Lower lobe of right lung (tissue), 2 donors: ENCODE results near the gene SOD3. TPM values are rescaled to one million over a fixed set of nuclear protein-coding genes. Genes with fewer than 3 reads are reported as not detected.

Experiments used
- ATAC-seq, 2 donors: fragments of 200-7000 bp; cut with Tn5 transposase; one replicate each; pipeline ENCODE4 v1.9.1; 2020 to 2022; ENCODE audit warnings: mild to moderate bottlenecking in 2 of 2, moderate library complexity in 2 of 2
- DNase-seq: peaks from one replicate; pipeline ENCODE4 v3.0.0-alpha.2; 2020
- H3K27ac ChIP-seq: fragments of 200-600 bp; one replicate; pipeline ENCODE4 v1.8.0; 2022
- H3K27me3 ChIP-seq: fragments of 200-600 bp; one replicate; pipeline ENCODE4 v1.8.0; 2022; ENCODE audit warnings: low read depth
- H3K36me3 ChIP-seq: fragments of 200-600 bp; one replicate; pipeline ENCODE4 v1.8.0; 2022; ENCODE audit warnings: mild to moderate bottlenecking
- H3K4me1 ChIP-seq: fragments of 200-600 bp; one replicate; pipeline ENCODE4 v1.8.0; 2022
- H3K4me3 ChIP-seq: fragments of 200-600 bp; one replicate; pipeline ENCODE4 v1.8.0; 2022; ENCODE audit warnings: mild to moderate bottlenecking
- H3K9me3 ChIP-seq: fragments of 200-600 bp; one replicate; pipeline ENCODE4 v1.8.0; 2022
- intact Hi-C: fragments of 100-400 bp; cut with DNase I; formaldehyde crosslinking; loops from one replicate; pipeline ENCODE4 v1.11.0; 2022
- total RNA-seq: library from RNA; stranded (reverse); fragmentation: NEBNext Ultra II Directional; extraction: Animal tissue kit (Norgen Biotek cat#: 25700); gene quantifications from one replicate; pipeline ENCODE4 v1.2.1, GENCODE V29; 2021
- TF ChIP-seq, protein P1 (sequence below): fragments of 200-600 bp; IDR thresholded peaks from one replicate; pipeline ENCODE4 v1.8.0; 2022; ENCODE audit warnings: antibody characterized with exemption, mild to moderate bottlenecking
- donor health status: DM: no; HTN: yes; CAD: no; lungs with severe emphysema.

The SOD3 gene
- total RNA-seq, 1 donor from 2014 or later, result 111 TPM

DNA sequence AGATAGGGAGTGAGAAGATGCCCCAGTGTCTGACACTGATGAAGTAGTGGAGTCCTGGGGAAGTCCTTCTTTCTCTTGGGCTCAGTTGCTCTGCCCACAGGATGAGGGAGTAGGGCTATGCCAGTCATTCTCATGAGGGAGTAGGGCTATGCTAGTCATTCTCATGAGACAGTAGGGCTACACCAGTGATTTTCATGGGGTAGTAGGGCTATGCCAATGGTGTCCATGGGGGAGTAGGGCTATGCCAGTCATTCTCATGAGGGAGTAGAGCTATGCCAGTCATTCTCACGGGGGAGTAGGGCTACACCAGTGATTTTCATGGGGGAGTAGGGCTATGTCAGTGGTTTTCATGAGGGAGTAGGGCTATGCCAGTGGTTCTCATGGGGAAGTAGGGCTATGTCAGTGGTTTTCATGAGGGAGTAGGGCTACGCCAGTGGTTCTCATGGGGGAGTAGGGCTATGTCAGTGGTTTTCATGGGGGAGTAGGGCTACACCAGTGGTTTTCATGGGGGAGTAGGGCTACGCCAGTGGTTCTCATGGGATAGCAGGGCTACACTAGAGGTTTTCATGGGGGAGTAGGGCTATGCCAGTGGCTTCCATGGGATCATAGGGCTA, 43.3 kb upstream of the SOD3 start:
- no peak overlapping the region for H3K27ac ChIP-seq
- H3K9me3 ChIP-seq, result peaks cover 17% of the 10 kb centered on the region
- no peaks in the 10 kb centered on the region for H3K4me1 ChIP-seq
- no peak overlapping the region for H3K4me3 ChIP-seq
- H3K36me3 ChIP-seq, result no peaks in the 10 kb centered on the region
- H3K27me3 ChIP-seq, result no peaks in the 10 kb centered on the region
- no peak for ATAC-seq
- no peak for DNase-seq
- TF ChIP-seq, protein P1, sequence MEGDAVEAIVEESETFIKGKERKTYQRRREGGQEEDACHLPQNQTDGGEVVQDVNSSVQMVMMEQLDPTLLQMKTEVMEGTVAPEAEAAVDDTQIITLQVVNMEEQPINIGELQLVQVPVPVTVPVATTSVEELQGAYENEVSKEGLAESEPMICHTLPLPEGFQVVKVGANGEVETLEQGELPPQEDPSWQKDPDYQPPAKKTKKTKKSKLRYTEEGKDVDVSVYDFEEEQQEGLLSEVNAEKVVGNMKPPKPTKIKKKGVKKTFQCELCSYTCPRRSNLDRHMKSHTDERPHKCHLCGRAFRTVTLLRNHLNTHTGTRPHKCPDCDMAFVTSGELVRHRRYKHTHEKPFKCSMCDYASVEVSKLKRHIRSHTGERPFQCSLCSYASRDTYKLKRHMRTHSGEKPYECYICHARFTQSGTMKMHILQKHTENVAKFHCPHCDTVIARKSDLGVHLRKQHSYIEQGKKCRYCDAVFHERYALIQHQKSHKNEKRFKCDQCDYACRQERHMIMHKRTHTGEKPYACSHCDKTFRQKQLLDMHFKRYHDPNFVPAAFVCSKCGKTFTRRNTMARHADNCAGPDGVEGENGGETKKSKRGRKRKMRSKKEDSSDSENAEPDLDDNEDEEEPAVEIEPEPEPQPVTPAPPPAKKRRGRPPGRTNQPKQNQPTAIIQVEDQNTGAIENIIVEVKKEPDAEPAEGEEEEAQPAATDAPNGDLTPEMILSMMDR, result no peak
- intact Hi-C loops, result no loop called here

DNA sequence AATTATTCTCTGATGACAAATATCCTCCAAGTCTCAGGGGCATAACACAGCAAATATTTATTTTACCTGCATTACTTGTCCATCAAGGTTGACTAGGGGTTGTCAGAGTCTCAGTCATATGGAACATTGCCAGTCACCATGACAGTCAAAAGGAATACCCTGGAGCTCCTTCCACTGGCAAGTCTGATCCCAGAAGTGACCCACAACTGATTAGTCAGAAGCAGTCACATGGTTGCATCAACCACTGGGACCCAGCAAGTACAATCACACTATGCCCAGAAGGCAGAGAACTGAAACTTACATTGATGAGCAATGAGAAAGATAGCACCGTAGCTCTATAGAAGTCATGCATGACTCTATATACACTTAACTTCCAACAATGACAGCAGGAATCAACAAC, 41.9 kb upstream of the SOD3 start:
- Histone ChIP-seq H3K4me1 (no peaks in the 10 kb centered on the region), H3K4me3 (no peak overlapping the region), H3K27ac (no peak overlapping the region), H3K36me3 (no peaks in the 10 kb centered on the region), H3K9me3 (peaks cover 18% of the 10 kb centered on the region), H3K27me3 (no peaks in the 10 kb centered on the region)
- TF ChIP-seq, protein P1, result no peak
- no peak for DNase-seq
- intact Hi-C loops, result no loop called here
- no peak for ATAC-seq

DNA sequence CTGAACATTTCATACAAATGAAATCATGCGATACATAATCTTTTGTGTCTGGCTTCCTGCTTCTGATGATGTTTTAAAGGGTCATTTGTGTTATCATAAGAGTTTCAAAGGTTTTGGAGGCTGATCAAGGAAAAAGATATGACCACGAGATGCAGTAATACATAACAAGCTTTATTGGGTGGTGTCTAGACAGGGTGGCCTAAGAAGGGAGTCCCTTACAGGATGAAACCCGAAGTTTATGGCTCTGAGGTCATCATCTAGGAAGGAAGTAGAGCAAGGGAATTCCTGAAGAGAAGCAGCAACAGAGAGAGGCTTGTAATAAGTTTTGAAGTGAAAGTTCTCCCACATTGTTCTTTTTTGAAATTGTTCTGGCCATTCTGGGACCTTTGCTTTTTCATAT, 40.8 kb upstream of the SOD3 start:
- Histone ChIP-seq H3K36me3 (no peaks in the 10 kb centered on the region), H3K27me3 (no peaks in the 10 kb centered on the region), H3K27ac (no peak overlapping the region), H3K4me1 (no peaks in the 10 kb centered on the region), H3K4me3 (no peak overlapping the region), H3K9me3 (peaks cover 18% of the 10 kb centered on the region)
- TF ChIP-seq, protein P1, result no peak
- ATAC-seq (no peak), DNase-seq (no peak)
- intact Hi-C loops, result no loop called here

DNA sequence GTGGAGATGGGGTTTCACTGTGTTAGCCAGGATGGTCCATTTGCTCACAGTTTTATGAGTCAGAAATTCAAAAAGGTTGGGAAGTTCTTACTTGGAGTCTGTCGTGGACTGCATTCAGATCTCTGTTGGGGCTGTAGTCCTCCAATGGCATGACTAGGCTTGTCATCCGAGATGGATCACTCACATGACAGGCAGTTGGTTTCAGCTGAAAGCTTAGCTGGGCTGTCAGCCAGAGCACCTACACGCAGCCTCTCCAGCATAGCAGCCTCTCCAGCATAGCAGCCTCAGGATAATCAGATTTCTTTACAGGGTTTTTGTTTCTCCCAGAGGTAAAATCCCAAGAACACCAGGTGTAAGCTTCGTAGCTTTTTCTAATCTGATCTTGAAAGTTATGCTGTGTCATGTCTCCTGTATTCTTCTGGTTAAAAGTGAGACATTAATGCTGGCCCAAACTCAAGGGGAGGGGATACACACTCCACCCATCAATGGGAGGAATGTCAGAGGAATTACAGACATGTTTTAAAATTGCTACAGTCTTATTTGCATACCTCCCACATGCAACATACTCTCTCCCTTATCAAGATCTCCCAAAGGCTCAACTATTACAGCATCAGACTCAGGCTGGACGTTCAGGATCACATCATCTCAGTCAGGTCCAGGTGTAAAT, 31.6 kb upstream of the SOD3 start:
- Histone ChIP-seq H3K27ac (no peak overlapping the region), H3K9me3 (no peaks in the 10 kb centered on the region), H3K27me3 (no peaks in the 10 kb centered on the region), H3K36me3 (no peaks in the 10 kb centered on the region), H3K4me3 (no peak overlapping the region), H3K4me1 (no peaks in the 10 kb centered on the region)
- TF ChIP-seq, protein P1, result no peak
- intact Hi-C loops, result no loop called here
- ATAC-seq, result peak; percentile 58 to 64
- DNase-seq, result no peak

DNA sequence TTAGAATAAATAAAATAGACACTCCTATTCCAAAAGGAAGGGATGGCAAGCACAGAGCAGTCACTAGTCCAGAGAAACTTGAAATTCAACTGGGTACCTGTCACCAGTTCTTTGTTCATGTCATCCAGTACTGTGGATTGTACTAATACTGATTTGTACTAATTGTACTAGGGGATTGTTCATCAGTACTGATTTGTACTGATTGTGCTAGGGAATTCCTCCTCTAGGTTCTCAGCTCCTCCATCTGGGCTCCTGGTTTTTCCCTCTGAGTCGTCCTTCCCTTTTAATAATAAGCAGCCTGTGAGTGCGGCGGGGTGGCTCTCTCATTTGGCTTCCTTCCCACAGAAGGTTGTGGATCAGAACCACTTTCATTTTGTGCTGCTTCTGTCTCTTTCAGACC, 31.0 kb upstream of the SOD3 start:
- peak in 1 of 2 donors; percentile 18 for ATAC-seq

More for the DNA sequence above, 31.0 kb upstream of the SOD3 start:
- Histone ChIP-seq H3K27ac (no peak overlapping the region), H3K9me3 (no peaks in the 10 kb centered on the region), H3K4me3 (no peak overlapping the region), H3K36me3 (no peaks in the 10 kb centered on the region), H3K4me1 (no peaks in the 10 kb centered on the region), H3K27me3 (no peaks in the 10 kb centered on the region)
- TF ChIP-seq, protein P1, result no peak
- DNase-seq, result no peak
- intact Hi-C loops, result no loop called here
